Measurements from ENCODE around the gene CERS6. TPM values are rescaled to one million over a fixed set of nuclear protein-coding genes. Genes with fewer than 3 reads are reported as not detected.

The CERS6 gene
- total and polyA plus RNA-seq, 10 donors, result 2.5 to 22.3 (median 12.8) TPM

DNA sequence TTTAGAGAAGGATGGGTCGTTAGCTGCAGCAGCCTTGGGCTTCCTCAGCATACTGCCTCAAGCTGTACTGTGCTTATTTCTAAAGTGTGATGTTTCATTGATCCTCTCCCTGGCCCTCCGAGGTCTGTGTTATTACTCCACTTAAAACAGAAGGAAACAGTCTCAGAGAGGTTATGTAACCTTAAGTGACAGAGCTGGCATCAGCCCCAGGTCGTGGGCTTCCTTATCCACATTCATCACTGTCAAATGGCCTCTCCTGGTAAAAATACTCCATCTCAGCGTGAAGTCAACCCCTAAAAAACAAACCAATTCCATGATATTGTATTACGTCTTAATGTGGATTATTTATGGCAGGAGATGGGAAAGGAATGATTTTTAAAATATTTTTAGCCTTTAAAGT, 193.0 kb downstream of the CERS6 start:
- intact Hi-C loops (cut with DNase I; ENCODE audit: low total_unique reads), result no loop called here
- no peak for DNase-seq
- Histone ChIP-seq H3K27ac (no peak overlapping the region), H3K4me3 (no peak overlapping the region), H3K9me3 (peaks cover 0 to 5% (median 0%) of the 10 kb centered on the region in 8 donors), H3K36me3 (no peaks in the 10 kb centered on the region), H3K27me3 (replicated peaks in 1 of 7) (no peaks in the 10 kb centered on the region), H3K4me1 (peaks cover 0 to 14% (median 4%) of the 10 kb centered on the region in 6 donors)
- WGBS, 5 donors, result 23 to 35% (median 26%) methylated on average over 5 of the region's 5 CpGs
- no peak for TF ChIP-seq POLR2AphosphoS5 (IDR thresholded peaks at IDR 0.05)
- TF ChIP-seq, protein P1, sequence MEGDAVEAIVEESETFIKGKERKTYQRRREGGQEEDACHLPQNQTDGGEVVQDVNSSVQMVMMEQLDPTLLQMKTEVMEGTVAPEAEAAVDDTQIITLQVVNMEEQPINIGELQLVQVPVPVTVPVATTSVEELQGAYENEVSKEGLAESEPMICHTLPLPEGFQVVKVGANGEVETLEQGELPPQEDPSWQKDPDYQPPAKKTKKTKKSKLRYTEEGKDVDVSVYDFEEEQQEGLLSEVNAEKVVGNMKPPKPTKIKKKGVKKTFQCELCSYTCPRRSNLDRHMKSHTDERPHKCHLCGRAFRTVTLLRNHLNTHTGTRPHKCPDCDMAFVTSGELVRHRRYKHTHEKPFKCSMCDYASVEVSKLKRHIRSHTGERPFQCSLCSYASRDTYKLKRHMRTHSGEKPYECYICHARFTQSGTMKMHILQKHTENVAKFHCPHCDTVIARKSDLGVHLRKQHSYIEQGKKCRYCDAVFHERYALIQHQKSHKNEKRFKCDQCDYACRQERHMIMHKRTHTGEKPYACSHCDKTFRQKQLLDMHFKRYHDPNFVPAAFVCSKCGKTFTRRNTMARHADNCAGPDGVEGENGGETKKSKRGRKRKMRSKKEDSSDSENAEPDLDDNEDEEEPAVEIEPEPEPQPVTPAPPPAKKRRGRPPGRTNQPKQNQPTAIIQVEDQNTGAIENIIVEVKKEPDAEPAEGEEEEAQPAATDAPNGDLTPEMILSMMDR (IDR thresholded peaks at IDR 0.05 in 8 of 11, conservative IDR thresholded peaks at IDR 0.05 in 3 of 11), result no peak
- no peak for TF ChIP-seq POLR2A (IDR thresholded peaks at IDR 0.05)

DNA sequence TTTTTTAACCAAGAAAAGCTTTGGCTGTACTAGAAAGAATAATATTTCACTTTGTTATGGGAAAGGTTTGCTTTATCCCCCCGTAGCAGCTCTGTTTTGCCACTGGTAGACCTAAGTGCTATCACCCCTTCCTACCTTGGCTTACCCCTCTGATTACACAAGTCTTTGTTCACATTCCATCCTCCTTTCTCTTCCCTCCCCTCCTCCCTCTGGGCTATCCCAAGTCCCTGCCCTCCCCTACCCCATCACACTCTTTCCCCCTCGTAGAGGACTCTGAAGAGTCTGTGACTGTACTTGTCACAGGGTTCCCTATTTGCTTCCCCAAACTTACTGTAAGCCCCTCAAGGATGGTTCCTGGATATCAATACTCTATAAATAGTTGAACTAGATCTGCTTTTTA, 193.5 kb downstream of the CERS6 start:
- Histone ChIP-seq H3K36me3 (no peaks in the 10 kb centered on the region), H3K9me3 (peaks cover 0 to 5% (median 0%) of the 10 kb centered on the region in 8 donors), H3K27me3 (replicated peaks in 1 of 7) (no peaks in the 10 kb centered on the region), H3K4me1 (peaks cover 0 to 11% (median 4%) of the 10 kb centered on the region in 6 donors), H3K4me3 (no peak overlapping the region), H3K27ac (no peak overlapping the region)
- intact Hi-C loops (cut with DNase I; ENCODE audit: low total_unique reads), result no loop called here
- no peak for DNase-seq
- WGBS, 5 donors, result 48 to 83% (median 65%) methylated on average over 2 of the region's 2 CpGs
- TF ChIP-seq POLR2AphosphoS5 (IDR thresholded peaks at IDR 0.05), result no peak
- TF ChIP-seq POLR2A (IDR thresholded peaks at IDR 0.05), result no peak
- TF ChIP-seq, protein P1 (IDR thresholded peaks at IDR 0.05 in 8 of 11, conservative IDR thresholded peaks at IDR 0.05 in 3 of 11), result no peak

DNA sequence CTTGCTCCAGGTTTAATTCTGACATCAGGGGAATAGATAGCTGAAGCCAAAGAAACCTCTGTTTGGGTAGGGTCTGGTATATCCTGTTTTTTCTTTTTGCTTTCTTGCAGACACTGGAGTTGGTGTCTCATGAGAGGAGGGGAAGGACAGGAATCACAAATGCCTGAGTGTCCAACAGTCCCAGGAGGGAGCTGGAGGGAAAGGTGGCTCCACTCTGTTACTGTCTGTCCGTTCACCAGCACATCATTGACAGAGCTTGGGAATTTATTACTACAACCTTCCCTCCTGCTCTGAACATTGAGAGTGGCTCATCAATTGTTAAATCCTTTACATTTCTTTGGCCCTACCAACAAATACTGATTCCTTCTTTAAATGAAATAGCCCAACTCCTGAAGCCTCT, 194.1 kb downstream of the CERS6 start:
- TF ChIP-seq POLR2AphosphoS5 (IDR thresholded peaks at IDR 0.05) (no peak), POLR2A (IDR thresholded peaks at IDR 0.05) (no peak)
- TF ChIP-seq, protein P1 (IDR thresholded peaks at IDR 0.05 in 8 of 11, conservative IDR thresholded peaks at IDR 0.05 in 3 of 11), result no peak
- no peak overlapping the region for H3K4me3 ChIP-seq
- 0 to 95% (median 46%) methylated on average over 1 of the region's 1 CpG for WGBS, 5 donors
- H3K27me3 ChIP-seq (replicated peaks in 1 of 7), result no peaks in the 10 kb centered on the region
- H3K9me3 ChIP-seq, result peaks cover 0 to 5% (median 0%) of the 10 kb centered on the region in 8 donors
- intact Hi-C loops (cut with DNase I; ENCODE audit: low total_unique reads), result no loop called here
- peaks cover 0 to 11% (median 4%) of the 10 kb centered on the region in 6 donors for H3K4me1 ChIP-seq
- DNase-seq, result no peak
- H3K36me3 ChIP-seq, result no peaks in the 10 kb centered on the region
- H3K27ac ChIP-seq, result no peak overlapping the region

DNA sequence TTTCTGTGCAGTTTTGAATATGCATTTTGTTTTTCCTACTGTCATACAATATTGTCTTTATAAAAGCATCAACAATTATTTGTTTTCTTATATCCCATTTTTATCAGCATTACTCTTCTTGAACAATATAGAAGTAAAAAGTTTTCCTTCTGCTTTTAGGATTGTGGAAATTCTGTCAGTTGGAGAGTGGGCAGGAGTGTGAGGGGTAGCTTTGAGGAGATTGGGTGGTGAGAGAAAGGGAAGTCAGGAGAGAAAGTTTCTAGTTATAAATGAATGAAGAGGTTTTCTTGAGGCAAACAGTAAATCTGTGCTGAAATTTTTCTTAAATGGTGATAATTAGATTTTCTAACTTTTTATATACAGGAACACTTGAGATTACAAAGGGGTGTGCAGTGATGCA, 194.7 kb downstream of the CERS6 start:
- intact Hi-C loops (cut with DNase I; ENCODE audit: low total_unique reads), result no loop called here
- Histone ChIP-seq H3K4me3 (no peak overlapping the region), H3K36me3 (no peaks in the 10 kb centered on the region), H3K27ac (no peak overlapping the region), H3K9me3 (peaks cover 0 to under 1% (median 0%) of the 10 kb centered on the region in 8 donors), H3K27me3 (replicated peaks in 1 of 7) (no peaks in the 10 kb centered on the region), H3K4me1 (peaks cover 0 to 11% (median 4%) of the 10 kb centered on the region in 6 donors)
- no peak for DNase-seq
- TF ChIP-seq POLR2AphosphoS5 (IDR thresholded peaks at IDR 0.05), result no peak
- no peak for TF ChIP-seq POLR2A (IDR thresholded peaks at IDR 0.05)
- TF ChIP-seq, protein P1 (IDR thresholded peaks at IDR 0.05 in 8 of 11, conservative IDR thresholded peaks at IDR 0.05 in 3 of 11), result no peak

Measured in spleen (tissue), 11 donors.